Medulla oblongata (tissue), 1 donor: Measurements from ENCODE around the gene TUBD1.
"Not testable (repeated sequence)": the region's sequence is repeated elsewhere in the genome, so short reads cannot be mapped to it uniquely, and the experiment has no call there.

Source experiments
- DNase-seq: peaks from one replicate; pipeline ENCODE4 v3.0.0-alpha.2; 2015; ENCODE audit errors: extremely low spot score

The TUBD1 gene

DNA sequence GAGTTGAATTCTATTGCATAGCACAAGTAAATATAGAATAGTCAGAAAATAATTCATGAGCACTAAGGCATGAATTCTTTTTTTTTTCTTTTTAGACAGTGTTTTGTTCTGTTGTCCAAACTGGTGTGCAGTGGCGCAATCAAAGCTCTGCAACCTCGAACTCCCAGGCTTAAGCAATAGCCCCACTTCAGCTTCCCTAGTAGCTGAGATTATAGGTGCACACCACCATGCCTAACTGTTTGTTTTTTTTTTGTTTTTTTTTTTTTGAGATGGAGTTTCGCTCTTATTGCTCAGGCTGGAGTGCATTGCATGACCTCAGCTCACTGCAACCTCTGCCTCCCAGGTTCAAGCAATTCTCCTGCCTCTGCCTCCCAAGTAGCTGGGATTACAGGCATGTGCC is 16.6 kb downstream of the TUBD1 start:
- DNase-seq: no peak

DNA sequence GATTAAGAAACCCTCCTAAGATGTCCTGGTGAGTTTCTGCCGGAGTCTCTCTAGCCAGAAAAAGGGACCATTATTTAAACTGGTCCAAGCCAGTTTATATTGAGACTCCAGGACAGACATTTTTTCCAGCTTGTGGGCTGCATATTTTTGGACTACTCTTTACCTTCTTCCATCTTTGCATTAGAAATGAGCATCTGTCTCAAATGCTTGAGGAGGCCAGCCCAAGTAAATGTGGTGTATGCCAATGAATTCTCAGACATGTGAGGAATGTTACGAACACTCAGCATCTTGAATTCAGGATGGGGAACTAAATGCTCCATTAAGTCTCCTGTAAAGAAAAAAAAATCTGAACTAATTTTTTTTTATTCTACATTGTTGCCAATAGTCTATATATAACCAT is 18.4 kb downstream of the TUBD1 start:
- DNase-seq: no peak

DNA sequence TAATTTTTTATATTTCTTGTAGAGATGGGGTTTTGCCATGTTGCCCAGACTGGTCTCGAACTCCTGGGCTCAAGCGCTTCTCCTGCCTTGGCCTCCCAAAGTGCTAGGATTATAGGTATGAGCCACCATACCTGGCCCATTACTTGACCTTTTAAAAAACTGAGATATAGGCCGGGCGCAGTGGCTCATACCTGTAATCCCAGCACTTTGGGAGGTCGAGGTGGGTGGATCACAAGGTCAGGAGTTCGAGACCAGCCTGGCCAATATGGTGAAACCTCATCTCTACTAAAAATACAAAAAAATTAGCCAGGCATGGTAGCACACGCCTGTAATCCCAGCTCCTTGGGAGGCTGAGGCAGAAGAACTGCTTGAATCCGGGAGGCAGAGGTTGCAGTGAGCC is 19.3 kb downstream of the TUBD1 start:
- not testable (repeated sequence) for DNase-seq

DNA sequence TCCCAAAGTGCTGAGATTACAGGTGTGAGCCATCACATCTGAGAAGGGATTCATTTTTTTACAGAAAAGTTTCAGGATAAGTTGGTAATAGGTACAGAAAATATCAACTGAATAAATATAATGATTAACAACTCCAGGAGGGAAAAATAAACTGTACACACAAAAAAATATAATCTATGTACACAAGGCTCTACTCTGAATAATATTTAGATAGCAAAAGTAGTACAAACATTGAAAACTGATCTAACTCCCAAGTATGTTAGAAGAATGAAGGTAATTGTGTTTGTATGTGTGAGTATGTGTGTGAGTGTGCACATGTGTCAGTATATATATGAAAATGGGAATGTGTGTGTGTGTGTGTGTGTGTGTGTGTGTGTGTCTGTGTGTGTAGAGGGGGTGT is 20.4 kb downstream of the TUBD1 start:
- DNase-seq: no peak

DNA sequence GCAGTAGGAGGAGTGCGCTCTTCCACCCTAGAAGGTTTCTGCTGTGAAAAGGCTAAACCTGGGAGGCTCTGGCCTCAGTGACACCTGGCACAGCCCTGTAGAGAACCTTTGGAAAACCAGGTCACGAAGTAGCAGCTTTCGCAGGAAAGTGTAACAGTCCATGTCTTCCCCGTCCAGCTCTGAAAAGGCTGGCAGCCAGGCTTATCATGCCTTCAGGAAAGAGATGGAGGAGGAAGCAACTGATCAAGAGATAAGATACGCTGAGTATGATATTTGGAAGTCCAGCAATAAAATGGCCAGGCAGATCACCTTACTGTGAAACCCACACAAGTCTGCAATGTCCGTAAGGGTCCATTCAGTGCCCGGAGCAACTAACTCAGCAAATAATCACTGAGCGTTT is 22.3 kb downstream of the TUBD1 start:
- no peak for DNase-seq

DNA sequence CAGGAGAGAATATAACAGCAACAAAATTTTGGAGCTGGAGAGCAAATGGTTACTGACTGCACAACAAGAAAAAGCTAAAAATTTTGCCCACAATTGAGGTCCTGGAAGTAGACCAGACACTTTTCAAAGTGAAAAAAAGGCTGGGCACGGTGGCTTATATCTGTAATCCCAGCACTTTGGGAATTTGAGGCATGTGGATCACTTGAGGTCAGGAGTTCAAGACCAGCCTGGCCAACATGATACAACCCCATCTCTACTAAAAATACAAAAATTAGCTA is 22.9 kb downstream of the TUBD1 start:
- DNase-seq: no peak

DNA sequence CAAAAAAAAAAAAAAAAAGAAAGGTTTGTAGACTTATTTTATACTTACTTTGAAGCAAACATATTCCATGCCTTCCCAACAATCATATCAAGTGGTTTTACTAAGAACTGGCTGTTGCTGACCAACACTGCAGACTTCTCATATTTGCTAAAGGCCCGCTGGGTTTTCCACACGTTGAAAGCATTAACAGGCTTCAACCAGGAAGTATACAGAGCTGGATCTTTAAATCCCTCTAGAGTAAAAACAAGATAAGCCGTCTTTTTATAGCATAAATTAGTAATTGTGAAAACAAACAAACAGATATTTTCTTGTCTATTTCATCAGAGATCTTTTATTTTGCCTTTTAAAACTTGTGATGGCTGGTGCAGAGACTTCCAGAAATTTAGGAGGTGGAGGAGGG is 29.1 kb downstream of the TUBD1 start:
- no peak for DNase-seq

DNA sequence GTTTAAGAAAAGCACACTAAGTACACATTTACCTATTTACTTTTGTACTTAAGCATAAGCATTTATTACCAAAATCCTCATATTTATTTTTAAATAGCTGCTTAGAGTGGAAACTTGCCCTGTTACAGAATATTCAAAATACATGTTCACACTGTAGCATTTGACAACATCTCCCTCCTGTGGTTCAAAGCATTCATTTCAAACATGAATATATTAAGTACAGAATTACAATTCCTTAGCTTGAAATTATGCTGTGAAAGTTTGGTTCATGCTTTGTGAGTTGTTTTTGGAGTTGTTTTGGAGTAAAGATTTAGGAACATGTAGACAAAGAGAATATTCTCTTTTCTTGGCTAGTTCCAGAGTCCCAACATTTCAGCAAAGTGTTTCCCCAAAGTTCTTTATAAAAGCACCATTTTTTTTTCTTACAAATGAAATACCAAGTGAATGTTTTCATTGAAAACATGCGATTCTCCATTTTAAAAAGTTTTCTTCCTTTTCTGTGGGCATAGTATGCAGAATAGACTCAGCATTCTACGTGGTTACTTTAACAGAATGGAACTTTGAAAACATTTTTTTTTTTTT is 33.2 kb downstream of the TUBD1 start:
- DNase-seq: peak; percentile 61

DNA sequence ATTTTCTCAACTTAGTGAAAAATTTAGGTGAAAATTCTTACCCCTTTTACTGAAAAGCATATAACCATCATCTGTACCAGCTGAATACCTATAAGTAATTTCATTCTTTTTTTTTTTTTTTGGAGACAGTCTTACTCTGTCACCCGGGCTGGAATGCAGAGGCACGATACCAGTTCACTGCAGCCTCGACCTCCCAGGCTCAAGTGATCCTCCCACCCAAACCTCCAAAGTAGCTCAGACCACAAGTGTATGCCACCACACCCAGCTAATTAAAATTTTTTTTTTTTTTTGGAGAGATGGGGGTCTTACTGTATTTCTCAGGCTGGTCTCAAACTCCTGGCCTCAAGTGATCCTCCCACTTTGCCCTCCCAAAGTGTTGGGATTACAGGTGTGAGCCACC is 33.8 kb downstream of the TUBD1 start:
- no peak for DNase-seq

DNA sequence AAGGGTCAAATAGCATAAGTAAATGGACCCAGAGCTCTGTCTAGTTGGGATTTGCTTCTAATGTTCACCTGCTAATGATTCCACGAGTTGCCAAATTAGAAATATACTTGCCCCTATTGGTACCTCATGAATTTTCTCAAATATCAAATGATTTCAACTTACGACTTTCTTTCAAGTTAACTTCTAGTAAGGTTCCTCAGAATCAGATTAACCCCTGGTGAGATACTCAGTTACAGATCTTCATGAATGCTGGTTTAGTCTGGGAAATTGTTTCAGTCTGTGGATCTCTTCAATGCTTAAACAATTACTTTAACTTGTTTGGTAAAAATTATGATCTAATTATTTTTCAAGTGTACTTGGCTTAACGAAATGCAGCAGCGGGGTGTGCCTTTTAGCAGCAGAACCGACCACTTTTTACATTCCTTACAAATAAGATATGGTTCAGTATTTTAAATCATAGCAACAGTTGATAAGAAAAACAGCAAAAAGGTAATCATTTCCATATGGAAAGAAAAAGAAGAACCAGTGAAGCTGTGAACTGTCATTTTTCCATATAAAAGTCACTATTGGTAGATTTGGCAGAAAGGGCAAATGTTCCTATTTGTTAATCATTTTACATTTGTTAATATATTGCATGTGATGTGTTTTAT is 34.5 kb downstream of the TUBD1 start:
- no peak for DNase-seq

DNA sequence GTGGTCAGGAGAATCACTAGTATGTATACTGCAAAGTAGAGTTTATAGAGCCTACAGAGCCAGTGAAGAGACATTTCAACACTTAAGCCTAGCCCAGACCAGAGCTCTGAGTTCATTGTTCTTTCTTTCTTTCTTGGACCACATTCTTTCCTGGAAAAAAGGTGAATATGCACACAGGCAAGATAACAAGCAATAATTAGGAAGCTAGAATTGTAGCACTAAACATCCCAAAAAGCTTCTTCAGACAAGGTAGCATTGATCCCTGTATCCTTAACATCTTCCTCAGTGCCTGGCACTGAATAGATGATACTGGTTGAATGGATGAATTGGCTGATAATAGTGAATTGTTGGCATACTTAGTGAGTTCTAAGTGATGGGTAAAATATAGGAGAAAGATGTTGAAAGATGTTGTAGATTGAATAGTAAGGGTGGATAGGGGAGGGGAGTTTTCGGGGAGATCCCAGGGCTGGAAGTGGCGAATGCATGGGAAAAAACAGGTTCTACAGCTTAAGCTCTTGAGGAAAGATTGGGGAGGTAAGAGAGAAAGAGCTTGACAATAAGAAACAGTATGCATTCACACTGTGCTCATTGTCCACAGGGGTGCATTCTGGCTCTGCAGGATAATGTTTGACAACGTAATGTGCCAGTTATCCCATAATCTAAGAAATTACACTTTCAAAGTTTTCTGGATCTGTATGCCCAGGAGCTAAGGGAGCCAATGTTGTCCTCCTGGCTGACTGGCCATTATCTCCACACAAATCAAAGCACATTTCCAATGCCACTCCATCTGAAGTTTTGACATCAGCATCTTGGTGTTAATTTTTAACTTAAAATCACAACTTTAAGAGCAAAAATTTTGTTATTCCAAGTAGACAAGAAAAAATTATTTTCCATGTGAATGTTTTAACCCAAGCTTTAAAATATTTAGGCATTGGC is 35.6 kb downstream of the TUBD1 start:
- no peak for DNase-seq

DNA sequence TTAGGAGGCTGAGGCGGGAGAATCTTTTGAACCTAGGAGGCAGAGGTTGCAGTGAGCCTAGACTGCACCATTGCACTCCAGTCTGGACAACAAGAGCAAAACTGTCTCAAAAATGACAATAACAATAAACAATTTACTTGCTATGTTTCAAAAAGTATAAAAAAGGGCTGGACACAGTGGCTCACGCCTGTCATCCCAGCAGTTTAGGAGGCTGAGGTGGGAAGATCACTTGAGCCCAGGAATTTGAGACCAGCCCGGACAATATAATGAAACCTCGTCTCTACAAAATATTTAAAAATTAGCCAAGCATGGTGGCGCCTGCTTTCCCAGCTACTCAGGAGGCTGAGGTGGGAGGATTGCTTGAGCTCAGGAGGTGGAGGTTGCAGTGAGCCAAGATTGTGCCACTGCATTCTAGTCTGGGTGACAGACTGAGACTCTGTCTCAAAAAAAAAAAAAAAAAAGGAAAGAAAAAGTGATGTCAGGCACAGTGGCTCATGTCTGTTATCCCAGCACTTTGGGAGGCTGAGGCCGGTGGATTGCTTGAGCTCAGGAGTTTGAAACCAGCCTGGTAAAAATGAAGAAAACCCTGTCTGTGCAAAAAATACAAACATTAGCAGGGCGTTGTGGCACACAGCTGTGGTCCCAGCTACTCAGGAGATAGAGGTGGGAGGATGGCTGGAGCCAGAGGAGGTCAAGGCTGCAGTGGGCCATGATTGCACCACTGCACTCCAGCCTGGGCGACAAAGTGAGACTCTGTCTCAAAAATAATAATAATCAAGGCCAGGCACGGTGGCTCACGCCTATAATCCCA is 38.6 kb downstream of the TUBD1 start:
- DNase-seq: not testable (repeated sequence)

DNA sequence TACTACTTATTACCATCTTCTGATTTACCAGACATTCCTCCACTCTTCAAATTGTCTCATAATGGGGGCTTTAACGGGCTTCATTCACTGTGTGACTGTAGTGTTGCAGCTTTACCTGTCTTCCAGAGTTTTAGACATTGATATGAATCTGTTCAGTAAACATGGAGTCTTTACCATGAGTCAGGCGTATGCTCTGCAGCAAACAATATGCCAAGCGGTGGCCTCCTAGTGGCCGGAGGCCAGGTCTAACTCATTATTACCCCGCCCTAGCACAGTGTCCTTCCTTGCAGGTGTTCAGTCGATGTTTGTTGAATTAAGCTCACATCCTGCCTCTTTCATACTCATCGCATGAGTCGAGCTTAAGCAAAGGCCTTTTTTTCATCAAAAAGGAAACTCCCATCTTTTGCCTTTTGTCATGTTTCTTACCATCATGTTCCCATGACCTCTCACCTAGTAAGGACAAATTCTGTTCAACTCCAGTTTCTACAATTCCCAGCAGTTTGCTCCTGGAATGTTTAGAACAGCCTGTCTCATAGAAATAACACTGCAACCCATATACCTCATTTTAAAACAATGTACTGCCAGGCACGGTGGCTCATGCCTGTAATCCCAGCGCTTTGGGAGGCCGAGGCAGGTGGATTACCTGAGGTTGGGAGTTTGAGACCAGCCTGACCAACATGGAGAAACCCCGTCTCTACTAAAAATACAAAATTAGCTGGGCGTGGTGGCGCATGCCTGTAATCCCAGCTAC is 39.4 kb downstream of the TUBD1 start:
- no peak for DNase-seq

DNA sequence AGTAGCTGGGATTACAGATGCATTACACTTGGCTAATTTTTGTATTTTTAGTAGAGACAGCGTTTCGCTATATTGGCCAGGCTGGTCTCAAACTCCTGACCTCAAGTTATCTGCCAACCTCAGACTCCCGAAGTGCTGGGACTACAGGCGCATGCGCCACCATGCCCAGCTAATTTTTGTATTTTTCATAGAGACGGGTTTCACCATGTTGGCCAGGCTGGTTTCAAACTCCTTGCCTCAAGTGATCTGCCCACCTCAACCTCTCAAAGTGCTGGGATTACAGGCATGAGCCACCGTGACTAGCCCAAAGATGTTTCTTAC is 39.9 kb downstream of the TUBD1 start:
- DNase-seq: not testable (repeated sequence)

DNA sequence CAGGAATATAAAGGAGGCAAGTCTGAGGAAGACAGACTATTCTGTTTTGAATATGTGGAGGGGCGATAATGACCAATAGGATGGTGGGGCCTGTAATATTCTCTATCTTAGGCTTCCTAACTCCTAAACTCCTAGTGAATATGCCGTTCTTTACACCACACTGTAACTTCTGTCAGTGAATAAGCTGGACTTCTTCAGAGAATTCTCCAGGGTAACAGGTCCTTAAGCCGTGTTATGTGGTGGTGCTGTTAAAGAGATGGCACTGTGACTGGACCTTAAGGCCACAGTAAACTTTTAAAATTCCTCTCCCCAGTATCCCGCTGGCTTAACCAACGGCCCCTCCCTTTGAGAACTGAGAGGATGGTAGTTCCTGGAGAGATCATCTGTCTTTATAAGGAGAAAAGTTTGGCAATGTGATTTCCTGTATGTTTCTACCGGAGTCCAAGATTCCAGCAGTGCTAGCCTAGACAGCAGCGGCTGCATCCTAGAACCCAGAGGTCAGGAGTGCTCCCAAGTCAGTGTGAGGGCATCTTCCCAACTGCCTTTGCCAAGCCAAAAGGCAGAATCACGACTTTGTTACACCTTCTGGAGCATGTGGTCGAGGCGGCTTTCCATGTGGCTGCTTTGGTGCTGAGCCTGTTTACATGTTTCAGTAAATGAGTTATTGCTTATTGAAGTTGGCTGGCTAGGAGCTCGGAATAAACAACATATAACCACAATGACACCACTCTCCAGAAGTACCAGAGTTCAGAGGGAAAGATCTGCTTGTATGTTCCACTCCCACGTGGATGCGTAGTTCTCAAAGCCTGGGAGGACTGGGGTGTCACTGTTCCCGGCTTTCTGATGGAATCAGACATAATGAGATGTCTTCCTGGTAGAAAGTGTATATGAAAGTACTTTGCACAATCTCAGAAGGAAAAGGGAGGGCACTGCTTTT is 41.0 kb downstream of the TUBD1 start:
- DNase-seq: no peak

DNA sequence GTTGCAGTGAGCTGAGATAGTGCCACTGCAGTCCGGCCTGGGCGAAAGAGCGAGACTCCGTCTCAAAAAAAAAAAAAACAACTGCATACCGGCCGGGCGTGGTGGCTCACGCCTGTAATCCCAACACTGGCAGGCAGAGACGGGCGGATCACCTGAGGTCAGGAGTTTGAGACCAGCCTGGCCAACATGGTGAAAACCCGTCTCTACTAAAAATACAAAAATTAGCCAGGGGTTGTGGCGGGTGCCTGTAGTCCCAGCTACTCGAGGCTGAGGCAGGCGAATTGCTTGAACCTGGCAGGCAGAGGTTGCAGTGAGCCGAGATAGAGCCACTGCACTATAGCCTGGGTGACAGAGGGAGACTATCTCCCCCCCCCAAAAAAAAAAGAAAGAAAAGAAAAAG is 42.4 kb downstream of the TUBD1 start:
- not testable (repeated sequence) for DNase-seq

DNA sequence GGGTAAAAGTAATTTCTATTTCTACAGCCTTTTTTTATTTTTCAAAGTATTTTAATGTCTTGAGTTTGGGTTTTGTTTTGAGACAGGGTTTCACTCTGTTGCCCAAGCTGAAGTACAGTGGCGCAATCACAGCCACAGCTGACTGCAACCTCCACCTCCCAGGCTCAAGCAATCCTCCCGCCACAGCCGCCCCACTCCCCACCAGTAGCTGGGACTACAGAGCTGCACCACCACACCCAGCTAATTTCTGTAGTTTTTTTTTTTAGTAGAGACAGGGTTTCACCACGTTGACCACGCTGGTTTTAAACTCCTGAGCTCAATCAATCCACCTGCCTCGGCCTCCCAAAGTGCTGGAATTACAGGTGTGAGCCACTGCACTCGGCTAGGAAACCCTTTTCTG is 44.0 kb downstream of the TUBD1 start:
- no peak for DNase-seq

DNA sequence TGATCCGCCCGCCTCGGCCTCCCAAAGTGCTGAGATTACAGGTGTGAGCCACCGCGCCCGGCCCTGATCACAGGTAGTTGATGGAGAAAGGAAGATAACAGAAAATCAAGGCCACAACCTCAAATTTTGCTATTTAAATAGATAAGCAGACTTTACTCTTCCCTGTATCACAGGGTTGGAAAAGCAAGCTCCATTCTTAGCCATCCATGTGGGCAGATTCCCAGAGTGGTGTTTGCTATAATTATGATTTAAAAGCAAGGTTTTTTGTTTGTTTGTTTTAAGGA is 44.4 kb downstream of the TUBD1 start:
- DNase-seq: no peak

DNA sequence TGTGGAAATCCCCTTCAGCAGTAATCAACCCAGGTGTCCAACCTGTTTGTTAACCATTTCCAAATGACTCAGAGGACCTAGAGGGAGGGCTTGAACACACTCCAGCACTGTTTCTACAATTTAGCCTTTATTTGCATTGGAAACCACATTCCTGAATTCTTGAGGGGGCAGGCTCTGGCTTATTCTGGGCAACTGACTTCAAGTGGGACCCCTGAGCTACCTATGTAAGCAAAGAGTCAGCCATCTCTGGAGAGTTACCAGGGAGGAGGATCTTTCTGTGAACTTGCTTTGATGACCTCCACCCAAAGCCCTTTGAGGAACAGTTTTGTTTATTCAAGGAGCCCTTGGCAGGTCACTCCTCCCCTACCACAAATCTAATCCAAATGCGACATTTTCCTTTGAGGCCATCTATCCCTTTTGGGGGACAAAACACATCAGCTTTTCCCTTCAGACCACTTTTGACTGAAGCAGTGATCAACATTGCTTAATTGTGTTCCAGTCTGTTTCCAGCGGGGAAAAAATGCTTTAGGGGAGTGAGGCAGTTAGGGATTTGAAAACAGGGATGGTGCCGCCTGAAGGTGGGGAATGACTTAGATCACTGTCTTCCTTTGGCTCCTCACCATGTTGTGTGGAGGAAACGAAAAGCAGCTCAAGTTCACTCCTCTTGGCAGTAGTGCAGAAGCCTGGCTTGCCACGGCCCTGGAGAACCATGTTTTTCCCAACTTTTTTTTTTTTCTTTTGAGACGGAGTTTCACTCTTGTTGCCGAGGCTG is 46.2 kb downstream of the TUBD1 start:
- DNase-seq: peak; percentile 49
